Measurements from ENCODE around the gene GLRX. TPM values are rescaled to one million over a fixed set of nuclear protein-coding genes. Genes with fewer than 3 reads are reported as not detected.

Gene GLRX
- total and polyA plus RNA-seq, 4 experiments from 2014 or later: 73.9 to 207 (median 140) TPM

- peaks cover 0 to 1% (median 0%) of the 10 kb centered on the region in 8 donors for H3K9me3 Mint-ChIP-seq
- ChIA-PET POLR2A (ENCODE audit: partially characterized antibody) (no interaction called here), CTCF (ENCODE audit: partially characterized antibody) (interaction anchor here (1.1 kb wide), 1 partner anchor 18 kb away, joined by 3 read pairs; no protein-coding TSS in a partner anchor)
- no peaks in the 10 kb centered on the region for H3K27me3 Mint-ChIP-seq
- Histone ChIP-seq H3K4me3 (ENCODE audit: low read length in 2 of 2) (no peak overlapping the region), H3K27me3 (ENCODE audit: insufficient read depth, low read length) (no peaks in the 10 kb centered on the region), H3K9me3 (ENCODE audit: control insufficient read depth in 1 of 2, low read length in 2 of 2) (no peaks in the 10 kb centered on the region), H3K36me3 (ENCODE audit: insufficient read depth, low read length) (no peaks in the 10 kb centered on the region), H3K27ac (ENCODE audit: low read depth, low read length) (no peak overlapping the region), H3K4me1 (ENCODE audit: insufficient read depth, low read length) (no peaks in the 10 kb centered on the region)
- no peak overlapping the region for H3K27ac Mint-ChIP-seq
- no peak overlapping the region for H3K4me3 Mint-ChIP-seq
- intact Hi-C loops (cut with micrococcal nuclease): no loop called here
- H3K36me3 Mint-ChIP-seq: peaks cover 4 to 5% of the 10 kb centered on the region in 2 donors
- peaks cover 0 to 4% (median 4%) of the 10 kb centered on the region in 4 donors for H3K4me1 Mint-ChIP-seq
- no peak for DNase-seq
These were observed 24.0 kb downstream of the GLRX start for GRCh38 chr5:95798545-95798944.

GRCh38 chr5:95798048-95798447 lies 24.5 kb downstream of the GLRX start:
- H3K27ac Mint-ChIP-seq: no peak overlapping the region
- H3K9me3 ChIP-seq (ENCODE audit: control insufficient read depth in 1 of 2, low read length in 2 of 2): no peaks in the 10 kb centered on the region
- peaks cover 4 to 5% of the 10 kb centered on the region in 2 donors for H3K36me3 Mint-ChIP-seq
- H3K4me1 Mint-ChIP-seq: peaks cover 0 to 4% (median 4%) of the 10 kb centered on the region in 4 donors
- DNase-seq: no peak
- no peak overlapping the region for H3K4me3 ChIP-seq (ENCODE audit: low read length in 2 of 2)
- intact Hi-C loops (cut with micrococcal nuclease): no loop called here
- no peaks in the 10 kb centered on the region for H3K27me3 Mint-ChIP-seq
- ChIA-PET POLR2A (ENCODE audit: partially characterized antibody) (no interaction called here), CTCF (ENCODE audit: partially characterized antibody) (interaction anchor here (0.6 to 1.1 kb wide), 2 partner anchors 17 to 955 kb away, joined by 3 to 4 read pairs; no protein-coding TSS in a partner anchor)
- no peaks in the 10 kb centered on the region for H3K27me3 ChIP-seq (ENCODE audit: insufficient read depth, low read length)
- H3K4me1 ChIP-seq (ENCODE audit: insufficient read depth, low read length): no peaks in the 10 kb centered on the region
- no peak overlapping the region for H3K27ac ChIP-seq (ENCODE audit: low read depth, low read length)
- no peaks in the 10 kb centered on the region for H3K36me3 ChIP-seq (ENCODE audit: insufficient read depth, low read length)
- H3K9me3 Mint-ChIP-seq: peaks cover 0 to 1% (median 0%) of the 10 kb centered on the region in 8 donors
- H3K4me3 Mint-ChIP-seq: no peak overlapping the region

GRCh38 chr5:95797301-95797700 lies 25.2 kb downstream of the GLRX start:
- H3K9me3 Mint-ChIP-seq: peaks cover 0 to 1% (median 0%) of the 10 kb centered on the region in 8 donors
- H3K27me3 Mint-ChIP-seq: no peaks in the 10 kb centered on the region
- Histone ChIP-seq H3K36me3 (ENCODE audit: insufficient read depth, low read length) (no peaks in the 10 kb centered on the region), H3K27ac (ENCODE audit: low read depth, low read length) (no peak overlapping the region), H3K27me3 (ENCODE audit: insufficient read depth, low read length) (no peaks in the 10 kb centered on the region), H3K4me3 (ENCODE audit: low read length in 2 of 2) (no peak overlapping the region), H3K9me3 (ENCODE audit: control insufficient read depth in 1 of 2, low read length in 2 of 2) (no peaks in the 10 kb centered on the region), H3K4me1 (ENCODE audit: insufficient read depth, low read length) (no peaks in the 10 kb centered on the region)
- ChIA-PET CTCF (ENCODE audit: partially characterized antibody) (interaction anchor here (0.6 kb wide), 1 partner anchor 955 kb away, joined by 4 read pairs; no protein-coding TSS in a partner anchor), POLR2A (ENCODE audit: partially characterized antibody) (no interaction called here)
- intact Hi-C loops (cut with micrococcal nuclease): no loop called here
- DNase-seq: no peak
- H3K36me3 Mint-ChIP-seq: peaks cover 0 to 2% of the 10 kb centered on the region in 2 donors
- no peak overlapping the region for H3K27ac Mint-ChIP-seq
- H3K4me1 Mint-ChIP-seq: peaks cover 0 to 4% (median 2%) of the 10 kb centered on the region in 4 donors
- no peak overlapping the region for H3K4me3 Mint-ChIP-seq

- Histone ChIP-seq H3K9me3 (ENCODE audit: control insufficient read depth in 1 of 2, low read length in 2 of 2) (no peaks in the 10 kb centered on the region), H3K4me1 (ENCODE audit: insufficient read depth, low read length) (no peaks in the 10 kb centered on the region), H3K4me3 (ENCODE audit: low read length in 2 of 2) (no peak overlapping the region), H3K27me3 (ENCODE audit: insufficient read depth, low read length) (no peaks in the 10 kb centered on the region), H3K27ac (ENCODE audit: low read depth, low read length) (no peak overlapping the region), H3K36me3 (ENCODE audit: insufficient read depth, low read length) (no peaks in the 10 kb centered on the region)
- intact Hi-C loops (cut with micrococcal nuclease): no loop called here
- Mint-ChIP-seq H3K4me3 (no peak overlapping the region), H3K36me3 (peaks cover 0 to 3% of the 10 kb centered on the region in 2 donors), H3K27ac (peak overlapping the region in 1 of 7 donors; percentile 32), H3K4me1 (peaks cover 0 to 3% (median 0%) of the 10 kb centered on the region in 4 donors), H3K27me3 (no peaks in the 10 kb centered on the region), H3K9me3 (peaks cover 0 to 1% (median 0%) of the 10 kb centered on the region in 8 donors)
- ChIA-PET POLR2A (ENCODE audit: partially characterized antibody) (no interaction called here), CTCF (ENCODE audit: partially characterized antibody) (interaction anchor here (19.1 kb wide), 1 partner anchor 51 kb away, joined by 902 read pairs; no protein-coding TSS in a partner anchor)
- no peak for DNase-seq
These were observed 28.4 kb downstream of the GLRX start for GRCh38 chr5:95794070-95794516.

GRCh38 chr5:95791751-95792150 lies 30.8 kb downstream of the GLRX start:
- no peaks in the 10 kb centered on the region for H3K4me1 Mint-ChIP-seq
- ChIA-PET CTCF (ENCODE audit: partially characterized antibody) (interaction anchor here (0.7 to 19.1 kb wide), 6 partner anchors 11 to 145 kb away, joined by 4 to 902 read pairs (median 7); partner anchors contain the start of genes GLRX and RFESD), POLR2A (ENCODE audit: partially characterized antibody) (interaction anchor here (1.1 kb wide), 1 partner anchor 16 kb away, joined by 3 read pairs; no protein-coding TSS in a partner anchor)

GRCh38 chr5:95788493-95788892 lies 34.0 kb downstream of the GLRX start:
- POLR2A ChIA-PET (ENCODE audit: partially characterized antibody): interaction anchor here (1.6 kb wide), 1 partner anchor 56 kb away, joined by 4 read pairs; no protein-coding TSS in a partner anchor

More at GRCh38 chr5:95791751-95792150, 30.8 kb downstream of the GLRX start:
- peaks cover 0 to 3% of the 10 kb centered on the region in 2 donors for H3K36me3 Mint-ChIP-seq
- H3K27me3 Mint-ChIP-seq: no peaks in the 10 kb centered on the region
- intact Hi-C loops (cut with micrococcal nuclease): no loop called here
- no peaks in the 10 kb centered on the region for H3K27me3 ChIP-seq (ENCODE audit: insufficient read depth, low read length)
- H3K9me3 ChIP-seq (ENCODE audit: control insufficient read depth in 1 of 2, low read length in 2 of 2): no peaks in the 10 kb centered on the region
- H3K27ac Mint-ChIP-seq: no peak overlapping the region
- no peaks in the 10 kb centered on the region for H3K36me3 ChIP-seq (ENCODE audit: insufficient read depth, low read length)
- no peak overlapping the region for H3K27ac ChIP-seq (ENCODE audit: low read depth, low read length)
- H3K4me1 ChIP-seq (ENCODE audit: insufficient read depth, low read length): no peaks in the 10 kb centered on the region
- H3K4me3 ChIP-seq (ENCODE audit: low read length in 2 of 2): no peak overlapping the region
- DNase-seq: no peak
- H3K9me3 Mint-ChIP-seq: no peaks in the 10 kb centered on the region
- H3K4me3 Mint-ChIP-seq: no peak overlapping the region

GRCh38 chr5:95786821-95787418 lies 35.6 kb downstream of the GLRX start:
- Mint-ChIP-seq H3K4me3 (no peak overlapping the region), H3K4me1 (no peaks in the 10 kb centered on the region), H3K27me3 (no peaks in the 10 kb centered on the region), H3K27ac (no peak overlapping the region), H3K9me3 (no peaks in the 10 kb centered on the region), H3K36me3 (peaks cover 0 to 3% of the 10 kb centered on the region in 2 donors)
- H3K4me1 ChIP-seq (ENCODE audit: insufficient read depth, low read length): no peaks in the 10 kb centered on the region
- ChIA-PET CTCF (ENCODE audit: partially characterized antibody) (interaction anchor here (1.0 to 19.1 kb wide), 3 partner anchors 19 to 134 kb away, joined by 3 to 902 read pairs (median 116); no protein-coding TSS in a partner anchor), POLR2A (ENCODE audit: partially characterized antibody) (interaction anchor here (1.4 to 1.6 kb wide), 2 partner anchors 37 to 57 kb away, joined by 4 read pairs; no protein-coding TSS in a partner anchor)
- DNase-seq: no peak
- H3K36me3 ChIP-seq (ENCODE audit: insufficient read depth, low read length): no peaks in the 10 kb centered on the region
- no peaks in the 10 kb centered on the region for H3K9me3 ChIP-seq (ENCODE audit: control insufficient read depth in 1 of 2, low read length in 2 of 2)
- no peak overlapping the region for H3K27ac ChIP-seq (ENCODE audit: low read depth, low read length)
- intact Hi-C loops (cut with micrococcal nuclease): loop anchor here (10.0 kb wide), 1 partner anchor 178 kb away; the partner anchor contains the start of gene ELL2
- no peaks in the 10 kb centered on the region for H3K27me3 ChIP-seq (ENCODE audit: insufficient read depth, low read length)
- H3K4me3 ChIP-seq (ENCODE audit: low read length in 2 of 2): no peak overlapping the region

More at GRCh38 chr5:95788493-95788892, 34.0 kb downstream of the GLRX start:
- H3K36me3 Mint-ChIP-seq: peaks cover 0 to 3% of the 10 kb centered on the region in 2 donors
- no peak overlapping the region for H3K27ac ChIP-seq (ENCODE audit: low read depth, low read length)
- H3K27ac Mint-ChIP-seq: no peak overlapping the region
- no peaks in the 10 kb centered on the region for H3K4me1 ChIP-seq (ENCODE audit: insufficient read depth, low read length)
- no peaks in the 10 kb centered on the region for H3K9me3 ChIP-seq (ENCODE audit: control insufficient read depth in 1 of 2, low read length in 2 of 2)
- H3K4me3 Mint-ChIP-seq: no peak overlapping the region
- no peaks in the 10 kb centered on the region for H3K9me3 Mint-ChIP-seq
- intact Hi-C loops (cut with micrococcal nuclease): loop anchor here (10.0 kb wide), 1 partner anchor 176 kb away; the partner anchor contains the start of gene ELL2
- no peak overlapping the region for H3K4me3 ChIP-seq (ENCODE audit: low read length in 2 of 2)
- H3K27me3 ChIP-seq (ENCODE audit: insufficient read depth, low read length): no peaks in the 10 kb centered on the region
- H3K4me1 Mint-ChIP-seq: no peaks in the 10 kb centered on the region
- no peaks in the 10 kb centered on the region for H3K36me3 ChIP-seq (ENCODE audit: insufficient read depth, low read length)
- CTCF ChIA-PET (ENCODE audit: partially characterized antibody): interaction anchor here (2.0 to 19.1 kb wide), 2 partner anchors 7 to 57 kb away, joined by 10 to 902 read pairs; no protein-coding TSS in a partner anchor
- no peaks in the 10 kb centered on the region for H3K27me3 Mint-ChIP-seq
- DNase-seq: no peak

Measured in CD4-positive, alpha-beta memory T cell (primary cell).